ENCODE data around the gene SLC38A10. TPM values are rescaled to one million over a fixed set of nuclear protein-coding genes. Genes with fewer than 3 reads are reported as not detected.

SLC38A10 gene
- total and polyA plus RNA-seq, 10 of the 15 experiments (the other 5 are each of a cell fraction or from before 2014, with no cell fraction given) = 0.52 to 67.9 (median 22.1) TPM

DNA sequence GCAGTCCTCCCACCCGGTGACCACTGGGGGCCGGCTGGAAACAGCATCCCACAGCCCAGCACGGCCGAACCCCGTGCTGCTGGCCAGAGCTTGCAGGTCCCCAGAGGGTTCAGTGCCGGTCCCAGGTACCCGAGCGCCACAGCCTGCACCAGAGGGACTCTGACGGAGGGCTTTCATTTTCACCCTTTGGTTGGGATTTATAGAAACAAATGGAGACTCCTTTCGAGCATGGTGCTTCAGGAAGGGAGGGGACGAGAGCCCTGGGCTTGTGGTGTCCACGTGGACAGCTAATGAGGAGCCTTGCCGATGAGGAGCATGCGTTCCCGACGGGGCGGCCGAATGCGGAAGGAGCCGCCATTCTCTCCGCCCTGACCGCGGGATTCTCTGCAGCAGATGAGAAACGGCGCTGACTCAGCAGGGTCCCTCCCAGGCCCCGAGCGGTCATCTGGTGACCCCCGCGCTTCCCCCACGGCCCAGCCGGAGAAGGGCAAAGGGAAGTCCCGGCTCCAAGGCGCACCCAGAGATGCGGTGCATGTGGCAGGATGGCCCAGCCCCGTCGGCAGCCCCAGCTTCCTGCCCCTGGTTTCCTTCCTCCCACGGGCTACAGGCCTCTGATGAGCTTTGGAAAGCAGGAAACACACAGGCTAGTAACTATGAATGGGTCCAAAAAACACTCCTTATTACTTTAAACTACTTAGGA is 9.8 kb downstream of the SLC38A10 start (continued):
- TF ChIP-seq, protein P1, sequence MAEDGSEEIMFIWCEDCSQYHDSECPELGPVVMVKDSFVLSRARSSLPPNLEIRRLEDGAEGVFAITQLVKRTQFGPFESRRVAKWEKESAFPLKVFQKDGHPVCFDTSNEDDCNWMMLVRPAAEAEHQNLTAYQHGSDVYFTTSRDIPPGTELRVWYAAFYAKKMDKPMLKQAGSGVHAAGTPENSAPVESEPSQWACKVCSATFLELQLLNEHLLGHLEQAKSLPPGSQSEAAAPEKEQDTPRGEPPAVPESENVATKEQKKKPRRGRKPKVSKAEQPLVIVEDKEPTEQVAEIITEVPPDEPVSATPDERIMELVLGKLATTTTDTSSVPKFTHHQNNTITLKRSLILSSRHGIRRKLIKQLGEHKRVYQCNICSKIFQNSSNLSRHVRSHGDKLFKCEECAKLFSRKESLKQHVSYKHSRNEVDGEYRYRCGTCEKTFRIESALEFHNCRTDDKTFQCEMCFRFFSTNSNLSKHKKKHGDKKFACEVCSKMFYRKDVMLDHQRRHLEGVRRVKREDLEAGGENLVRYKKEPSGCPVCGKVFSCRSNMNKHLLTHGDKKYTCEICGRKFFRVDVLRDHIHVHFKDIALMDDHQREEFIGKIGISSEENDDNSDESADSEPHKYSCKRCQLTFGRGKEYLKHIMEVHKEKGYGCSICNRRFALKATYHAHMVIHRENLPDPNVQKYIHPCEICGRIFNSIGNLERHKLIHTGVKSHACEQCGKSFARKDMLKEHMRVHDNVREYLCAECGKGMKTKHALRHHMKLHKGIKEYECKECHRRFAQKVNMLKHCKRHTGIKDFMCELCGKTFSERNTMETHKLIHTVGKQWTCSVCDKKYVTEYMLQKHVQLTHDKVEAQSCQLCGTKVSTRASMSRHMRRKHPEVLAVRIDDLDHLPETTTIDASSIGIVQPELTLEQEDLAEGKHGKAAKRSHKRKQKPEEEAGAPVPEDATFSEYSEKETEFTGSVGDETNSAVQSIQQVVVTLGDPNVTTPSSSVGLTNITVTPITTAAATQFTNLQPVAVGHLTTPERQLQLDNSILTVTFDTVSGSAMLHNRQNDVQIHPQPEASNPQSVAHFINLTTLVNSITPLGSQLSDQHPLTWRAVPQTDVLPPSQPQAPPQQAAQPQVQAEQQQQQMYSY (CRISPR knock-in tag; IDR thresholded peaks at IDR 0.05) = no peak
- TF ChIP-seq EP300 (IDR thresholded peaks at IDR 0.05; ENCODE audit: borderline replicate concordance in 1 of 2, control insufficient read depth in 1 of 2, low read depth in 2 of 2, low read length in 2 of 2) = no peak
- TF ChIP-seq SMAD1 (IDR thresholded peaks at IDR 0.05; ENCODE audit: low read depth, partially characterized antibody) = no peak
- peak; percentile 79 for TF ChIP-seq MYC (IDR thresholded peaks at IDR 0.05; ENCODE audit: insufficient read depth, insufficient read length, insufficient replicate concordance, low read length, severe bottlenecking)
- no peak for TF ChIP-seq RAD51 (IDR thresholded peaks at IDR 0.05)
- TF ChIP-seq, protein P2, sequence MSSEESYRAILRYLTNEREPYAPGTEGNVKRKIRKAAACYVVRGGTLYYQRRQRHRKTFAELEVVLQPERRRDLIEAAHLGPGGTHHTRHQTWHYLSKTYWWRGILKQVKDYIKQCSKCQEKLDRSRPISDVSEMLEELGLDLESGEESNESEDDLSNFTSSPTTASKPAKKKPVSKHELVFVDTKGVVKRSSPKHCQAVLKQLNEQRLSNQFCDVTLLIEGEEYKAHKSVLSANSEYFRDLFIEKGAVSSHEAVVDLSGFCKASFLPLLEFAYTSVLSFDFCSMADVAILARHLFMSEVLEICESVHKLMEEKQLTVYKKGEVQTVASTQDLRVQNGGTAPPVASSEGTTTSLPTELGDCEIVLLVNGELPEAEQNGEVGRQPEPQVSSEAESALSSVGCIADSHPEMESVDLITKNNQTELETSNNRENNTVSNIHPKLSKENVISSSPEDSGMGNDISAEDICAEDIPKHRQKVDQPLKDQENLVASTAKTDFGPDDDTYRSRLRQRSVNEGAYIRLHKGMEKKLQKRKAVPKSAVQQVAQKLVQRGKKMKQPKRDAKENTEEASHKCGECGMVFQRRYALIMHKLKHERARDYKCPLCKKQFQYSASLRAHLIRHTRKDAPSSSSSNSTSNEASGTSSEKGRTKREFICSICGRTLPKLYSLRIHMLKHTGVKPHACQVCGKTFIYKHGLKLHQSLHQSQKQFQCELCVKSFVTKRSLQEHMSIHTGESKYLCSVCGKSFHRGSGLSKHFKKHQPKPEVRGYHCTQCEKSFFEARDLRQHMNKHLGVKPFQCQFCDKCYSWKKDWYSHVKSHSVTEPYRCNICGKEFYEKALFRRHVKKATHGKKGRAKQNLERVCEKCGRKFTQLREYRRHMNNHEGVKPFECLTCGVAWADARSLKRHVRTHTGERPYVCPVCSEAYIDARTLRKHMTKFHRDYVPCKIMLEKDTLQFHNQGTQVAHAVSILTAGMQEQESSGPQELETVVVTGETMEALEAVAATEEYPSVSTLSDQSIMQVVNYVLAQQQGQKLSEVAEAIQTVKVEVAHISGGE (CRISPR knock-in tag; IDR thresholded peaks at IDR 0.05) = no peak
- 0 out of 2 replicates have a peak, but pooled peaks have one; percentile 13 for TF ChIP-seq MEF2A (IDR thresholded peaks at IDR 0.05; ENCODE audit: insufficient read depth, low read depth, low read length)
- no peak for TF ChIP-seq ESRRA (IDR thresholded peaks at IDR 0.05; ENCODE audit: low read length)
- TF ChIP-seq MTA2 (IDR thresholded peaks at IDR 0.05; ENCODE audit: low read depth) = no peak
- TF ChIP-seq, protein P3, sequence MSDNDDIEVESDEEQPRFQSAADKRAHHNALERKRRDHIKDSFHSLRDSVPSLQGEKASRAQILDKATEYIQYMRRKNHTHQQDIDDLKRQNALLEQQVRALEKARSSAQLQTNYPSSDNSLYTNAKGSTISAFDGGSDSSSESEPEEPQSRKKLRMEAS (IDR thresholded peaks at IDR 0.05; ENCODE audit: low read depth, low read length) = peak; percentile 21; the same call in 1 of the 2 replicates
- TF ChIP-seq MXI1 (IDR thresholded peaks at IDR 0.05; ENCODE audit: low read depth, low read length) = peak; percentile 72
- peak; percentile 5; the same call in 2 of the 3 replicates for TF ChIP-seq POU2F2 (IDR thresholded peaks at IDR 0.05; ENCODE audit: borderline replicate concordance, low read depth, low read length)
- no peak for TF ChIP-seq YBX1 (IDR thresholded peaks at IDR 0.05)
- no peak for TF ChIP-seq ZSCAN29 (IDR thresholded peaks at IDR 0.05)
- no peak for TF ChIP-seq CHD4 (IDR thresholded peaks at IDR 0.05)
- no peak for TF ChIP-seq JUND (IDR thresholded peaks at IDR 0.05; ENCODE audit: low read depth, low read length)
- TF ChIP-seq IKZF1 (conservative IDR thresholded peaks at IDR 0.05) = peak; percentile 93
- TF ChIP-seq ZNF384 (IDR thresholded peaks at IDR 0.05; ENCODE audit: borderline replicate concordance, low read depth, low read length) = no peak
- peak; percentile 88 for TF ChIP-seq YY1 (IDR thresholded peaks at IDR 0.05; ENCODE audit: low read depth, low read length)
- TF ChIP-seq ETV6 (conservative IDR thresholded peaks at IDR 0.05 in 1 of 2, IDR thresholded peaks at IDR 0.05 in 1 of 2; ENCODE audit: borderline replicate concordance in 1 of 2, low read depth in 1 of 2) = no peak
- no peak for TF ChIP-seq ZNF24 (IDR thresholded peaks at IDR 0.05)
- no peak for TF ChIP-seq NBN (IDR thresholded peaks at IDR 0.05)
- no peak for TF ChIP-seq ZBED1 (IDR thresholded peaks at IDR 0.05; ENCODE audit: borderline replicate concordance)
